Coronary artery (tissue), 2 donors: ENCODE measurements around the gene LTA.

Experiments
- DNase-seq: peaks from one replicate; pipeline ENCODE4 v3.0.0-alpha.2; 2017; ENCODE audit warnings: low spot score
- H3K27ac ChIP-seq, 2 donors: fragments of 200-600 bp; sonication (generic); one replicate each; pipeline ENCODE4 v1.5.1; 2016 to 2019
- H3K4me3 ChIP-seq: fragments of 200-600 bp; sonication (generic); 2 replicates; pipeline ENCODE4 v1.5.1; 2016; ENCODE audit warnings: mild to moderate bottlenecking, moderate library complexity
- CTCF ChIP-seq: fragments of 200-600 bp; sonication (generic); IDR thresholded peaks from one replicate; pipeline ENCODE4 v1.5.1; 2019; ENCODE audit warnings: antibody characterized with exemption

LTA gene

DNA sequence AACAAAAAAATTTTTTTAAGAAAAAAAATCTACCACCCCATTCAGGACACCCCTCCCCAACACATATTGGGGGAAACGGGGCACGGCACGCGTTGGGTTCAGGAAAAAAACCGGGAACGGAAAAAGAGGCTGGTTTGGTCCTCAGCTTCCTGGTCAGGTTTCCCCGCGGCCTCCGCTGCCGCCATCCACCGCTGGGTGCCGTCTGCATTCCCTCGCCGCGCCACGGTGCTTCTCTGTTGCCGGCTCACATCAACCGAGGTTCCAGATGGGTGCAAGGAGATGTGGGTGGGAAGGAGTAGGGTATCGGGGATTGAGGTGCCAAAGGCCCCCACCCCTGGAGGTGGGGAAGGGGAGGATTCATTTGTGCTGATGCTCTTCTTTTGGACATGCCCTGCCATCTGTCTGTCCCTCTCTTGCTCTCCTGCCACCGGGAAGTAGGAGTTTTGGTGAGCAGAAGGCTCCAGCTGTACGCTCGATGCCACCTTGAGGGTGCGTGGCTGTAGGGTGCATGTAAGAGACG, 37.5 kb upstream of the LTA start:
- Histone ChIP-seq H3K4me3 (no peak overlapping the region), H3K27ac (no peak overlapping the region)
- no peak for TF ChIP-seq CTCF
- no peak for DNase-seq

DNA sequence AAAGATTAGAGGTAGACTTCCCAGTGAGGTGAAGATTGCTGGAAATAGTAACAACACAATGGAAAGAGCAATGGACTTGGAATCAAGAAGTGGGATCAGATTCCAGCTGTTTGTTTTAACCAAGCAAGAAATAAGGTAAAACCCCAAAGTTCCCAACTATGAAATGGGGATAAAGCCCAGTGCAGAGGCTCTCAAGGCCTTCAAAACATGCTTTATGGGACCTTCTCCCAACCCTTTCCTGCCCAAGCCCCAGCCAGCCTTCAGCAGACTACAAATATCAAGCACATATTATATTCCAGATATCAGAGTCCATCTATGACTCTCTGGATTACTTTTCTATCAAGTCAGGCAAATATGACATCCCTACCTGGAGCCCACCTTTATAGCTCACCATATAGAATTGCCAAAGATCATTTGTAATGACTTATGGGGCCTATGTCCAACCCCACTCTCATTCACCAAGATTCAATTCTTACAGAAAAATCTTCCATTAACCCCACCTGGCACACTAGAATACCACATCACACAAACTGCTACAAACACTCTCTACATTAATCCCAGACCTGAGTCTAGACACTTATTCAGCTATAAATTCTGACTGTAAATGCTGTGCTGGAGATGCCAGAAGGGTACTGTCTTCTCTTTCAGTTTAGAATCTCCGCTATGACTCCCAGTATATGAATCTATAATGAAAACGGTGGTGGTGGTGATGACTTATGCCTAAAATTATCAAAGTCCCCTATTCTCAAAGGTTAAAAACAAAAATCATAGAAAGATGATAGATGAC, 36.4 kb upstream of the LTA start:
- no peak for TF ChIP-seq CTCF
- Histone ChIP-seq H3K4me3 (no peak overlapping the region), H3K27ac (no peak overlapping the region)
- DNase-seq, result no peak

GRCh38 chr6:31538805-31539400, 33.2 kb upstream of the LTA start:
- TF ChIP-seq CTCF, result no peak
- Histone ChIP-seq H3K27ac (no peak overlapping the region), H3K4me3 (peak overlapping the region; percentile 68)
- no peak for DNase-seq

GRCh38 chr6:31540640-31541039, 31.4 kb upstream of the LTA start:
- Histone ChIP-seq H3K27ac (peak overlapping the region; percentile 91 to 96), H3K4me3 (peak overlapping the region; percentile 68)
- no peak for TF ChIP-seq CTCF
- DNase-seq, result no peak

GRCh38 chr6:31541059-31541657, 30.9 kb upstream of the LTA start:
- TF ChIP-seq CTCF, result no peak
- Histone ChIP-seq H3K27ac (peak overlapping the region; percentile 91 to 96), H3K4me3 (peak overlapping the region; percentile 68)
- no peak for DNase-seq

GRCh38 chr6:31541658-31542521, 30.2 kb upstream of the LTA start, which contains the start of gene DDX39B:
Gene DDX39B (minus strand): TSS chr6:31542003. CDS start chr6:31540532, 1,471 bp downstream.
- no peak for TF ChIP-seq CTCF
- peak within 1 kb of the TSS; percentile 68 for H3K4me3 ChIP-seq
- peak; percentile 96 for DNase-seq
- peak within 1 kb of the TSS; percentile 91 to 96 for H3K27ac ChIP-seq
